Measurements from ENCODE around the gene PEX11A.

The PEX11A gene

GRCh38 chr15:89674526-89674925 is 16.0 kb downstream of the PEX11A start:
- DNase-seq: no peak

DNA sequence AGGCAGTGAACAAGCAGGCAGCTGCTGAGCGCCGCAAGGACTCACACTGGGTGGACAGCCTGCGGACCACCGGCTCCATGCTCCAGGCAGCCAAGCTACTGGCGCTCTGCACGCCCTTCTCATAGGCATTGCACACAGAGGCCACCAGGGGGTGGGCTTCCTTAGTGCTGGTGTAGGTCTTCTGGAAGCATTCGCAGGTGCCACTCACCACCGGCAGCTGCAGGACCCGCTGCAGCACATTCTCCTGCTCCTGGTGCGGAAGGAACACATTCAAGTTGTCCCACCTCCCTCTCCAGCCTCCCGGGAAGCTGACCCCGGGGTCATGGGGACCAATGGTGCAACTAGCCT is 17.4 kb downstream of the PEX11A start:
- no peak for DNase-seq

DNA sequence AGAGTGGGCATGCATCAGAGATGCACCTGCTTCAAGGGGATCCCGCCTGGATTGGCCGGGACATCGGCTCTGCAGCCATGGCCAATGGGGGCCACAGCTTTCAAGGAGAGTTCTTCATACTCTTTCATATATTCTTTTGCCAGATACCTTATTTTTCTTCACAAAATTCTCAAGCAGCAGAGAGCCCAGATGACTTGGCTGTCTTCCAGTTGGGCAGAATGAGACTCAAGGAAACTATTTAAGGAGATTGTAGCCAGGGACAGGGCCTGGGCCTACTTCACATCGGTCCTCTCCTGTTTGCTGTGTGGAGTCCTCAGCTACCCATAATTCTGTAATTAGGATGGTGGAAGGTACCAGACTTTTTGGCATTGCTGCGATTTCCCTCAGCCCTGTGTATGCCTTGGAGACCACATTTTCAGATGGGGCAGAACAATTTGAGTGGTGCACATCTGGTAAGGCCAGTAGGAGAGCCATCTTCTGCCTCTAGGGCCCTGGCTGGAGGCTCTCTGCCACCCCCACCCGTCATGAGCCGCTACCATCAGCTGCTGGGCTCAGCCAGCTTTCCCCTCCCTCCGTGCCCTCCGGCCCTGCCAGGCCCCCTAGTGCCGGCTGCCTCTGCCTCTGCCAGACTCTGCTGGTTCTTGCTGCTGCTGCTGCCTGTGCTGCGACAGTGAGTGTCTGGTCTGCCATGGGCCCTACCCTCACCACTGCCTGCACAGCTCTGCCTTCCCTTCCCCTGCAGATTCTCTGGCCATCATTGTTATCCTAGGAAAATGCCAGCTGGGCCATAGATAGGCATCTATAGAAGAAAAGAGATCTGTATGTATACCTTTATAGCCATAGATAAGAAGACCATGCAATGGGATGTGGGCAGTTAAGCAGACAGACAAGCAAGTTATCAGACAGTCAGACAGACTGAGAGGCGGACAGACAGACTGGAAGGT is 18.1 kb downstream of the PEX11A start:
- peak; percentile 29 for DNase-seq

DNA sequence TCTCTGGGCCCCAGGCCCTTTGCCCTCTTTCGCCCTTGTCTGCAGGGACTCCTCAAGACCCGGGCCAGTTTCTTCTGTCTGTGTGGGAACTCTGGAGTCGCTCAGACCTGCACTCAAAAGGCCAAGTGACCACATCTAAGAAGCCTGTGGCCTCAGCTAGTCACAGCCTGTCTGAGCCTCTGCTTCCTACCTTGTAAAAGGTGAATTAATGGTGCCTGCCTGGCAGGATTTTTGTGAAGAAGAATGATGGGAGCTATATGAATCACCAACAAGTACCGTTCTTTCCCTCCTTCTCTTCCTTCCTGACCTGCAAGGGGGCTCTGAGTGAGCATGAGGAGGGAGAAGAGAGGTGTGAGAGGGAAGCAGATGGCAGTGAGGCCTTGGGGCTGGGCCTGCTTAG is 18.9 kb downstream of the PEX11A start:
- DNase-seq: no peak

GRCh38 chr15:89670971-89671560 is 19.5 kb downstream of the PEX11A start:
- no peak for DNase-seq

DNA sequence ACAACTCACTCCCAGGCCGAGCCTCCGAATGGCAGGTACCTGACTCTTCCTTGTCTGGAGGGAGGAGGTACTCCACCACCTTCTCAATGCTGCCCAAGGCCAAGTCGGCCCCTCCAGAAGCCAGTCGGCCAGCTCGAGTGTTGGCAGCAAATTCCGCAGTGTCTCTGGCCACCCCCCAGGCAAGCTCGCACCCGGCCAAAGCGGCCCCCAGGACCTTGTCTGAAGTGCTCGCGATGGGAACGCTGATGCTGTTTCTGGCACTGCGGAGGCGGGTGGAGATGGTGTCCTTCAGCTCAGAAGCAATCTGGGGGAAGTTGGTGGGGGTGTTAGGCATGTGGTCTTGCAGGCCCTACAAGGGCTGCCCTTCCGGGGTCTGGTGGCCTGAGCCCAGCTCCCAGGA is 20.6 kb downstream of the PEX11A start:
- no peak for DNase-seq

DNA sequence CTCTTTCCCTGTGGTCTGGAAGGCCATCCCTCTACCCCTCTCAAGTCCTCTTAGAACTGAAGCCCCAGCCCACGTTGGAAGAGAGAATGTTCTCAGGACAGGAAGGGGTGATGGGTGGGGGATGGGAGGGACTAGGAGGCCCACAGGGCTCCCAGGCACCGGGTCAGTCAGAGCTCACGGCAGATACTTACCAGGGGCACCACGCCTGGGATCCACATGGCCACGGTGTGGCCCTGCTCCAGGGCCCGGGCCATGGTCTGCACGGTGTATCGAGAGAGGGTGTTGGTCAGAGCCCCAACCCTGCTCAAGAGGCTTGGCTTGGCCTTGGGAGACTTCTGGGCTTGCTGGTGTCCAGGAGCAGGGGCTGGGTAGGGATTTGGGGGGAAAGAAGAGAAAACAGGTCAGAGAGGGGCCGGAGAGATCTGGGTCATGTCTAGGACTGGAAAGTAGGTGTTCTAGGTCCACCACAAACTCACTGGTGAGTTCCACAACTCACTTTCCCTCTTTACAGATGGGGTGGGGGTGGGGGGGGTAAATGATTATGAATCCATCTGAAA is 21.2 kb downstream of the PEX11A start:
- no peak for DNase-seq

- DNase-seq: no peak
Measured at GRCh38 chr15:89668171-89668570, 22.4 kb downstream of the PEX11A start.

DNA sequence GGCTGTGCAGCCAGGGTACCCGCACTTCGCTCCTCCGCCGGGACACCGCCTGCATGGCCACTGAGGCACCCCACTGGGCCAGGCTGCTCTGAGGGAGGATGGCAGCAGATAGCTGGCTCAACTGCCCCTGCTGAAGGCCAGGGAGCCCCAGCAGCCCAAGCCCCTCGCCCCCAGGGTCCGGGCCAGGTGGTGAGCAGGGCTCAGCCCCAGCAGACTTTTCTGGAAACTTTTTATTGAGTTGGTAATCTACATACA is 22.9 kb downstream of the PEX11A start:
- DNase-seq: no peak

GRCh38 chr15:89666858-89667705 is 23.5 kb downstream of the PEX11A start:
- no peak for DNase-seq

DNA sequence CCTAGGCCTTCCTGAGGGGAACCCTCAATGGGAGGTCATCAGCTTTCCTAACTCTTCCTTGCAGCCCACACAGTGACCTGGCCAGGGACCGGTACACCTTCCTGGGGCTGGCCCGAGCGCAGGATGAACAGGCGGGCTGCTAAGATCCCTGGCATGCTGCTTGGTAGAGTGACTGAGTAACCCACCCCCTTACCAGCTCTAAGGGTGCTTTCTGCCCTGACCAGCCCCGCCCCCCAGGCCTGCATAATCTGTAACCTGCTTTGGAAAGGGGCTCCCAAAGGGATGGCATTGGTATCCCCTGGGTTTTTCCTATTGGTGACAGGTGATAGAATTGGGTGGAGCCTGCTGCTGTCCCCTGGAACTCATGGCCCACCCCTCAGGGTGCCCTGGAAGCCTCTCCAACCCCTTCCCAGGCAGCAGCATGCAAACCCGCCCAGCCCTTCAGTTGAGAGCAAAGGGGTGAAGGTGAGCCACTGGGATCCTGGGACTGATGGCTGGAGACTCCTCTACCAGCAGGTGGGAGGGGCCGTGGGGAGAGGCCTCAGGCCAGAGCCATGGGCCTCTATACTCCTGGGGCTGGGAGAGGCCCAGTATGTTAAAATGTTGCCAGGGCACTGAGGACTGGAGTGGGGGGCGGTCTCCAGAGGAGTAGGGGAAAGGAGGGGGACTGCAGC is 24.2 kb downstream of the PEX11A start:
- no peak for DNase-seq

GRCh38 chr15:89665449-89666181 is 24.9 kb downstream of the PEX11A start:
- peak; percentile 11 for DNase-seq

GRCh38 chr15:89664441-89665350 is 25.9 kb downstream of the PEX11A start:
- DNase-seq: no peak

DNA sequence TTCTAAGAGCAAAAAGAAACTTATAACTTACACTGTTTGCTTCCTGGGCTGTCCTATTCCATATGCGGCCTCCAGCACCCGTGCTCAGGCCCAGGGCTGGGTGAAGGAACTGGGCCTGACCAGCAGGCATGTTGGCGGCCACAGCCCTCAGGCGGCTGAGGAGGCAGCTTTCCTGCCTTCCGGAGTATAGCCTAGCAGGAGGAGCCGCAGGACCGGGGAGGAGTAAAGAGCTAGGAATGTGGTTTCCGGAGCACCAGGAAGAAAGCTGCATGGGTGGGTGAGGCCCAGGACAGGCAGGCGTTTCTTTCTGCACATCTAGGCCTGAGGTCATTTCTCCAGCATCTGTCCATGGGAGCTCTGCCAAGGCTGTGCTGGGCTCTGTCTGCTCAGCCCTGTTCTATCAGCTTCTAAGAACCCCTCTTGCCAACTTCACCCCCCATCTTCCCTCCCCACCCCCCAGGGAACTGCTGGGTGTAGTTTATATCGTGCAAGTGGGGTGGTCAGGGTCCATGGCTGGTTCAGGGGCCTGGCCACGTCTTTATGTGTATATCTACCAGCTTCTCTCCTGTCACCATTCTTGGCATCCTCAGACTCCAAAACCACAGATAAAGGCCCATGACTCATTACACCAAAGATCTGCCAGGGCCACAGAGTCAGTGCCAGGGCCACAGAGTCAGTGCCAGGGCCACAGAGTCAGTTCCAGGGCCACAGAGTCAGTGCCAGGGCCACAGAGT is 27.5 kb downstream of the PEX11A start:
- DNase-seq: no peak

DNA sequence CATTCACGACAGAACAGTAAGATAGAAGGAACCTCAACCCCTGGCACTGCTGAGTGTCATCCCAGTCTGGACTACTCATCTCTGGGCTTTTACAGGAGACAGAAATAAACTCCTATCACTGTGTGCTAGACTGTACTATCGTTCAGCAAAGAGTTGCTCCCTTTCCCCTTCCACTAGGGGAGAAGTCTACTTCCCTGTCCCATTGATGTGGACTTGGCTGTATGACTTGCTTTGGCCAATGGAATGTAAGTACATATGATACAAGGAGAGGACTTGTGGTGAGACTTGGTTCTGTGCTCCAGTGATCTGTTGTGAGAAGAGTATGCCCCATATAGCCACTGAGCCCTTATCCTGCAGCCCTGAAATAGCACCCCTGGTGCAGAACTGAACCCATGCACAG is 30.0 kb downstream of the PEX11A start:
- DNase-seq: no peak

- DNase-seq: no peak
Measured at GRCh38 chr15:89659295-89659694, 31.3 kb downstream of the PEX11A start.

DNA sequence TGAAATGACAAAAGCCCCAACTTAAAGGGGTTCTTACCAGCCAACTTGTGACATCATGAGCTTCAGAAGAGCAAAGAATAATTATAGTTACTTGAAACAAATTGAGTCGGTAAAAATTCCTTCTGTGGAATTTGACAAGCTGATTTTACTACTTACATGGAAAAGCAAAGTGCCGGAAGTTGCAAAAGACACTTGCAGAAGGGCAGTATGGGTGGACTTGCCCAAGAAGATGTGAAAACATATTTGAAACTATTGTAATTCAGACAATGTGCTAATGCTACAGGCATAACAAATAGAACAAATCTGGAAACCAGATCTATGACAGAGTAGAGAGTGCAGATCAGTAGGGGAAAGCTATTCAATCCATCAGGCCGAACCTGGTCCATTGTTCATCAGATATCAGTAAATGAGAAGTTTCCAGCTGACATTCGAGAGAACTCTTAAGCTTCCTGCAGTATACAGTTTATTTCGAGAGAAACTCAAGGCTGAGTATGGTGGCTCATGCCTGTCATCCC is 32.8 kb downstream of the PEX11A start:
- no peak for DNase-seq

GRCh38 chr15:89656116-89656815 is 34.3 kb downstream of the PEX11A start:
- no peak for DNase-seq
